PFSK-1 (cell line): ENCODE results near the gene SELENOF.

Experiments used
- FOXP2 ChIP-seq: optimal IDR thresholded peaks from 2 replicates; pipeline ENCODE3; 2011; ENCODE audit warnings: borderline replicate concordance, control low read depth, inconsistent platforms; ENCODE audit not compliant: insufficient read depth; ENCODE audit errors: extremely low read length, extremely low read depth
- POLR2AphosphoS5 ChIP-seq: IDR thresholded peaks from 2 replicates; pipeline ENCODE4 v1.6.1; 2012; ENCODE audit warnings: low read depth, mild to moderate bottlenecking, control low read depth, low read length, moderate library complexity
- REST ChIP-seq, 2 experiments: IDR thresholded peaks; 2 replicates each; pipeline versions ENCODE4 v1.6.1 to v1.8.0; 2011 to 2012; ENCODE audit warnings: low read depth in 2 of 2, low read length in 2 of 2, control low read depth in 1 of 2, inconsistent platforms in 1 of 2, mild to moderate bottlenecking in 1 of 2, moderate library complexity in 1 of 2; ENCODE audit not compliant: insufficient read depth in 1 of 2
- SIN3A ChIP-seq: IDR thresholded peaks from 2 replicates; pipeline ENCODE4 v1.6.1; 2012; ENCODE audit warnings: mild to moderate bottlenecking, low read length, moderate library complexity, borderline replicate concordance; ENCODE audit not compliant: insufficient read depth
- TAF1 ChIP-seq: IDR thresholded peaks from 2 replicates; pipeline ENCODE4 v1.6.1; 2012; ENCODE audit warnings: low read length, control low read depth, borderline replicate concordance; ENCODE audit not compliant: insufficient read depth

The SELENOF gene

GRCh38 chr1:86832433-86832832 lies 81.5 kb downstream of the SELENOF start:
- TF ChIP-seq SIN3A = no peak
- no peak for TF ChIP-seq TAF1
- TF ChIP-seq REST (IDR thresholded peaks at IDR 0.05; ENCODE audit: insufficient read depth in 1 of 2, low read depth in 2 of 2, low read length in 2 of 2) = no peak

GRCh38 chr1:86829321-86829720 lies 84.6 kb downstream of the SELENOF start:
- TF ChIP-seq REST (IDR thresholded peaks at IDR 0.05; ENCODE audit: insufficient read depth in 1 of 2, low read depth in 2 of 2, low read length in 2 of 2) (no peak), SIN3A (no peak), FOXP2 (no peak), TAF1 (no peak)

- TF ChIP-seq REST (IDR thresholded peaks at IDR 0.05; ENCODE audit: insufficient read depth in 1 of 2, low read depth in 2 of 2, low read length in 2 of 2) (no peak), SIN3A (no peak), POLR2AphosphoS5 (no peak), TAF1 (no peak), FOXP2 (no peak)
These were observed 85.9 kb downstream of the SELENOF start for GRCh38 chr1:86828024-86828423.

- no peak for TF ChIP-seq FOXP2
- no peak for TF ChIP-seq POLR2AphosphoS5
- no peak for TF ChIP-seq TAF1
- no peak for TF ChIP-seq REST (IDR thresholded peaks at IDR 0.05; ENCODE audit: insufficient read depth in 1 of 2, low read depth in 2 of 2, low read length in 2 of 2)
- no peak for TF ChIP-seq SIN3A
These were observed 87.1 kb downstream of the SELENOF start for GRCh38 chr1:86826856-86827255.

GRCh38 chr1:86825319-86825718 lies 88.6 kb downstream of the SELENOF start:
- TF ChIP-seq SIN3A (no peak), POLR2AphosphoS5 (no peak), TAF1 (no peak), REST (IDR thresholded peaks at IDR 0.05; ENCODE audit: insufficient read depth in 1 of 2, low read depth in 2 of 2, low read length in 2 of 2) (no peak), FOXP2 (no peak)
